GM18526 (cell line): Measurements from ENCODE around the gene ECE1.

Experiments used
- POLR2A ChIP-seq: IDR thresholded peaks from 3 replicates; pipeline ENCODE4 v1.6.1; 2011; ENCODE audit not compliant: insufficient read length; ENCODE audit errors: extremely low read depth

The ECE1 gene

DNA sequence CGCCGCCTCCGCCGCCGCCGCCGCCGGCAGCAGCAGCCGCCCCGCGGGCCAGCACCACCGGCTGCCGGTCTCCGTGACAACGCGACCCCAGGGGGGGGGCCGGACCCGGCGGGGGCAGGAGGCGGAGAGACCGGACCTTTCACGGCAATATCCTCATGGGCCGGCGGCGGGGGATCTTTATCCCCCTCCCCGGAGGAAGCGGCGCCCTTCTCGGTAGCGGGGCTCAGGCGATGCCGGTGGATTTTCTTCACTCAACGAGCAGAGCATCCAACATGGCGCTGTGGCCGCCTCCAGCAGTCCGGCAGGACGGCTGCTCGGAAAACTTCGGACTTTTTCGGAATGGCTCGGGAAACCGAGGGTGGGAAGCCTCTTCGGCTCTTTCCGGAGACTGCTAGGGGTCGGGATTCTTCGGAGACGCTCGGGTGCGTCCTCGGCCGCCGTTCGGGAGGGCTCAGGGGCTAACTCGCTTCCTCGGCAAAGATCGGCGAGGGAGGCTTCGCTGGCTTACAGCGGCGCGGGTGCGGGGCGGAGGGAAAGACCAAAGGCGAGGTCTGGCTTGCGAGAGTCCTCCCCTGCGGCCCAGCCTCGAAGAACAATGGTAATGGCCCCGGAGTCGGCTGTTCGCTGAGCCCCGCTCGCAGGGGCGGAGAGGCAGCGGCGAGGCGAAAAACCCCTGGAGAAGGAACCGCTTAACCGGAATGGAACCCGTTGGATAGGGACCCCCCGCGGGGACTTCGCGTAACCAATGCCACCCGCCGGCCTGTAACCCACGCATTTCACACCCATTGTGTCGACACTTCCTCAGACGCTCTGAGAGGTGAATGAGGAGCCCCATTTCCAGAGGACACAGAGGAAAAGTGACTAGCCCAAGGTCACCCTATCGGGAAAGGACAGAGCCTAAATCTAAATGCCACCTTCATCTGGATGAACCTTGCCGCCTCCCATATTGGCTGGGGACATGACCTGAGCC is 113.4 kb downstream of the ECE1 start, which contains the start of gene EIF4G3:
TSS of gene EIF4G3 (minus strand) at position 312 of the 970 bp plus-strand sequence. CDS start 174,155 bp downstream, outside the sequence.
- peak; percentile 87 for TF ChIP-seq POLR2A

DNA sequence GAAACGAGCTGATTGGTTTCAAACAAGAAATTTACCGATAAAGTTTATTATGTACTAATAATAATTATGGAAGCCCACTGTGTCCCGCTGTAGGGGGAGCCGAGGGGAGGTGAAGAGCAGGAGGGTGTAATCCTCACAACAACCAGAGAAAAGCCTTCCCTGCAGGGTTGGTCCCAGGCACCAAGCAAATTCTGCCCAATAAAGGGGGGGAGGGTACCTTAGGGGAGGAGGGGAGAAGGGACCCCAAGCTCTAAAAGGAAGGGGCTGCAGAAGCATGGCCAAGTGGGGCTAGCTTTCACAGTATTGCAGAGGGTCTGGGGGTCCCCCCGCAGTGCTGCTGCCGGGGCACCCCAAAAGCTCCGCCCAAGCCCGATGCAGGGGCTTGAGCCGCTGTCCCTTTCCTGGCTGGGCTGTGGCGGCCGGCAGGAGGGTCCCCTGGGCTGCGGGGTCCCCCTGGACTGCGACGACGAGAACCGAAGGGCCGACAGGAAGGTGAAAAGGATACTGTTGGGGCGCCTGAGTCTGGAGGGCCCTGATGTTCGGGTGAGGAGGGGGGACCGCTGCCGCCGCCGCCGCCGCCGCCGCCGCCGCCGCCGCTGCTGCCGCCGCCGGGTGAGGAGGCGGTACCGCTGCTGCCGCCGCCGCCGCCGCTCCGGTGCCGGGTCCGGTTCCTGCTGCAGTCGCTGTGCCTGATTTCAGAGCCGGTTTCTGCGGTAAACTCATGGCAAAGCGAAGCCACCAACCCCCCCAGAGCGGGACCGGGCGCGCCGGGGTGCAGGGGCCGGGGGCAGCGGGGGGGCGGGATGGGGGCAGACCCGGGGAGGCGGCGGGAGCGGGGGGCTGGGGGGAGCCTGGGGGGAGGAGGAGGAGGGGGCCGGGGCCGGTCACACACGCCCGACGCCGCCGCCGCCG is 114.3 kb downstream of the ECE1 start:
- no peak for TF ChIP-seq POLR2A

DNA sequence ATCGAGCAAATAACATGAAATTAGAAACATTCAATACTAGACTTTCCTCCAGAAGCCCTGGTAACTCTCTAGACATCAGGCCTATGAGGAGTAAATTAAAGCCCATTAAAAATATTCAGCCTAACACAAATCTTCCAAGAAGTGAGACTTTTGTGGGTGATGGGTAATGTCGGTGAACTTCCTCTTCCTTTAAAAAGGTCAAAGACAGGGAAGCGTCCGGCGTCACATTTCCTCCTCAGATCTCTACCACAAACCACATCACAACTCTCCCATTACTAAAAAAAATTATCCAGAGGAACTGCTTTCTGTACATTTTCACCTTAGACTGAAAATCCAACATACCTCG is 115.0 kb downstream of the ECE1 start:
- TF ChIP-seq POLR2A, result no peak

DNA sequence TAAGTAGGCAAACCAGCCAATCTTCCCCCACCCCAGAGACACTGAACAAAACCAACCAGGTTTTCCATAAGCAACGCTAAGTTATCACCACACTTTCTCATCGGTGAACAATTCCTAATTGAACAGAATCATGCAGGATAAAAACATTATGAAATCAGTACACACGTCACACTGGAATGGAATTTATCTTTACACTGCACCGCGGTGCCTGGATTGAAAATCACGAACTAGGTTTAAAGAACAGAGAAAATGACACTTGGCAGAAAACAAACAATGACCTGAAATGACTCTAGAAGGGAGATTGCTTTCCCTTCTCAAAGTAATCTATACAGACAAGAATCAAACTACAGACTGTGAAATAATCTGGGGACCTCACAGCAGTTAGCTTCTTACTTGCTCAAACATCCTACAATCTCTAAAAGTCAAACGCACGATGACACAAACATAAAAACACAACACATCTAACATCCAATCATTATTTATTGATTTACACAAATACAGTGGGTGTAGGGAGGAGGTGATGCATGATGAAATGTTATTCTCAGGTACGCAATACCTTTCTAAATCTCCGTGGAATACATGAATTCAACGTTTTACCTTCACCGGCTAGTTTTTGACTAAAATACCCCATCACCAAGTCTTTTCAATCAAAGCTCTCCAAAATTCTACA is 115.5 kb downstream of the ECE1 start:
- no peak for TF ChIP-seq POLR2A

DNA sequence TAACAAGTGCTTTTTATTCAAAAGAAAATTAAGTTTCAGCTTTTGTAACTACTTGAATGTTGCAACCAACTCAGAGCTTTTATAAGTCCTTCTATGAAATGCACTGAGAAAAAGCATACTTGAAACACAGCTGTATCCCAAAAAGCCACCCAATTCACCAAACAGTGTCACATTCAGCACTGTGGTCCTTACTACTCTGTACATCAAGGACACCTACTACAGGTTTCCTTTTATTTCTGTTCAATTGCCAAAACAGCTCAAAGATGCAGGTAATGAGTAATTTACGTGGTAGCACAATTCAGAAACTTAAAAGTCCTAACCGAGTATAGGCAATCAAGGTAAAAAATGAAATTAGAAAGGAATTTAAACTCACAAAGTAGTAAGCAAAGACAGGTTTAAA is 116.0 kb downstream of the ECE1 start:
- no peak for TF ChIP-seq POLR2A

DNA sequence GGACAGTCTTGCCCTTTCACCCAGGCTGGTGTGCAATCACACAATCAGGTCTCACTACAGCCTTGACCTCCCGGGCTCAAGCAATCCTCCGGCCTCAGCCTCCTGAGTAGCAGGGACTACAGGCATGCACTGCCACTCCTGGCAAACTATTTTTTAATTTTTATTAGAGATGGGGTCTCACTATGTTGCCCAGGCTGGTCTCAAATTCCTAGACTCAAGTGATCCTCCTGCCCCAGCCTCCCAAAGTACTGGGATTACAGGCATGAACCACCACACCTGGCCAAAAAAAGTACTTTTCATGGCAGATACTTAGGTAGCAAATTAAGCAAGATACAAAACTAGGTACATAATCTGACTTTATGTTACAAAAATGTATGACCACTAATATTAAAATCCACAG is 121.8 kb downstream of the ECE1 start:
- TF ChIP-seq POLR2A, result no peak
